Upper lobe of right lung (tissue), 1 donor: ENCODE results near the gene LARGE1. TPM values are rescaled to one million over a fixed set of nuclear protein-coding genes. Genes with fewer than 3 reads are reported as not detected.

ENCODE experiments used
- ATAC-seq: fragments of 200-7000 bp; cut with Tn5 transposase; one replicate; pipeline ENCODE4 v1.9.1; 2020; ENCODE audit warnings: mild to moderate bottlenecking, moderate library complexity
- DNase-seq: peaks from one replicate; pipeline ENCODE4 v3.0.0-alpha.2; 2020
- H3K27ac ChIP-seq: fragments of 200-600 bp; one replicate; pipeline ENCODE4 v1.8.0; 2022
- H3K27me3 ChIP-seq: fragments of 200-600 bp; one replicate; pipeline ENCODE4 v1.8.0; 2022; ENCODE audit warnings: mild to moderate bottlenecking
- H3K36me3 ChIP-seq: fragments of 200-600 bp; one replicate; pipeline ENCODE4 v1.8.0; 2022
- H3K4me1 ChIP-seq: fragments of 200-600 bp; one replicate; pipeline ENCODE4 v1.8.0; 2022
- H3K4me3 ChIP-seq: fragments of 200-600 bp; one replicate; pipeline ENCODE4 v1.8.0; 2022; ENCODE audit warnings: mild to moderate bottlenecking
- H3K9me3 ChIP-seq: fragments of 200-600 bp; one replicate; pipeline ENCODE4 v1.8.0; 2022
- intact Hi-C: fragments of 100-400 bp; cut with DNase I; formaldehyde crosslinking; loops from one replicate; pipeline ENCODE4 v1.11.0; 2022
- total RNA-seq: library from RNA; stranded (reverse); fragmentation: NEBNext Ultra II Directional; extraction: Animal tissue kit (Norgen Biotek cat#: 25700); gene quantifications from one replicate; pipeline ENCODE4 v1.2.1, GENCODE V29; 2021
- TF ChIP-seq, protein P1 (sequence below): fragments of 200-600 bp; IDR thresholded peaks from one replicate; pipeline ENCODE4 v1.8.0; 2022; ENCODE audit warnings: antibody characterized with exemption
- donor health status: DM: no; HTN: yes; CAD: no; lungs with severe emphysema.

LARGE1 gene
- total RNA-seq, 1 donor from 2014 or later, result 33.5 TPM

- no peaks in the 10 kb centered on the region for H3K27me3 ChIP-seq
- H3K4me1 ChIP-seq, result peaks cover 18% of the 10 kb centered on the region
- DNase-seq (no peak), ATAC-seq (no peak)
- H3K9me3 ChIP-seq, result no peaks in the 10 kb centered on the region
- H3K27ac ChIP-seq, result no peak overlapping the region
- intact Hi-C loops, result no loop called here
- TF ChIP-seq, protein P1, sequence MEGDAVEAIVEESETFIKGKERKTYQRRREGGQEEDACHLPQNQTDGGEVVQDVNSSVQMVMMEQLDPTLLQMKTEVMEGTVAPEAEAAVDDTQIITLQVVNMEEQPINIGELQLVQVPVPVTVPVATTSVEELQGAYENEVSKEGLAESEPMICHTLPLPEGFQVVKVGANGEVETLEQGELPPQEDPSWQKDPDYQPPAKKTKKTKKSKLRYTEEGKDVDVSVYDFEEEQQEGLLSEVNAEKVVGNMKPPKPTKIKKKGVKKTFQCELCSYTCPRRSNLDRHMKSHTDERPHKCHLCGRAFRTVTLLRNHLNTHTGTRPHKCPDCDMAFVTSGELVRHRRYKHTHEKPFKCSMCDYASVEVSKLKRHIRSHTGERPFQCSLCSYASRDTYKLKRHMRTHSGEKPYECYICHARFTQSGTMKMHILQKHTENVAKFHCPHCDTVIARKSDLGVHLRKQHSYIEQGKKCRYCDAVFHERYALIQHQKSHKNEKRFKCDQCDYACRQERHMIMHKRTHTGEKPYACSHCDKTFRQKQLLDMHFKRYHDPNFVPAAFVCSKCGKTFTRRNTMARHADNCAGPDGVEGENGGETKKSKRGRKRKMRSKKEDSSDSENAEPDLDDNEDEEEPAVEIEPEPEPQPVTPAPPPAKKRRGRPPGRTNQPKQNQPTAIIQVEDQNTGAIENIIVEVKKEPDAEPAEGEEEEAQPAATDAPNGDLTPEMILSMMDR, result no peak
- no peak overlapping the region for H3K4me3 ChIP-seq
- H3K36me3 ChIP-seq, result no peaks in the 10 kb centered on the region
Measured at GRCh38 chr22:33786149-33786548, 134.1 kb downstream of the LARGE1 start.

DNA sequence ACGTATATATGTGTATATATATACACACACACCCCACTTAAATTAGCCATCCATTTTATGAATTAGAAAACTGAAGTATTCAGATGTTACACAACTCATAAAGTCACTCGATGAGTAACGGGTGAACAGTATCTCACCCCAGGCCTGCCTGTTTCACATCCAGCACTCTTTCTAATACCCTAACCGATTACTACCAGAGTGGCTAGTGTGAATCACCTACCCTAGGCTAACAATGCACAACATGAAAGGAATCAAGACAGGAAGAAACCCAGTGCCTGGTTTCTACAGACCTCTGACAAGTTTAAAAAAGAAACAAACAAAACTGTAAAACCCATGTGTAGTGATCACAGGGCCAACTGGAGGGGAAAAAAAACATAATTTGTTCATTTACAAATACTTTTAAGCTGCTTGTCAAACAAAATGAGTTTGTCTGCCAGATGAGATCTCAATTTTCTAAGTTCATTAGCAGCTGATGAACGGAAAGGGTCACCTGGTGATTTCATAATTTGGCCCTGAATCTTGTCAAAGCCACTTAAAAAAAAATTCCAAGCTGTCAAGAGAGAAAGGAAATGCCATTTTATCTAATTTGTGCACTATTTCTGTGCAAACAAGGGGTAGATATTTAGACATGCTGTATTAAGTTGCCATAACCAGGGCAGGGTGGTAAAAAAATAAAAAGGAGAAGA is 134.8 kb downstream of the LARGE1 start:
- Histone ChIP-seq H3K27me3 (no peaks in the 10 kb centered on the region), H3K27ac (no peak overlapping the region), H3K4me1 (peaks cover 18% of the 10 kb centered on the region), H3K36me3 (no peaks in the 10 kb centered on the region), H3K9me3 (no peaks in the 10 kb centered on the region), H3K4me3 (no peak overlapping the region)
- intact Hi-C loops, result no loop called here
- no peak for DNase-seq
- TF ChIP-seq, protein P1, result no peak
- peak; percentile 36 for ATAC-seq

DNA sequence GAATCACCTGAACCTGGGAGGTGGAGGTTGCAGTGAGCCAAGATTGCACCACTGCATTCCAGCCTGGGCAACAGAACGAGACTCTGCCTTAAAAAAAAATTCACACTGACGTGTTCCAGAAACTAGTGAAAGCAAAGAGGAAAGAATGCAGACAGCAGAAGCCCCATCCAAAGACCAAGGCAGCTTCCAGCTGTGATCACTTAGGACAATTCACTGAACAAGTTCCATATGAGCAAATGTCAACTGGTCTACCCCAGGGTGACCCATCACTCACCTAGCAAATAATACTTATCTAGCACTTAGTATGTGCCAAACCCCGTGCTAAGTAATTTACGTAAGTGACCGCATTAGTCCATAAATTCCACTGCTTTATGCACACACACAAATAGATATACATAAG is 138.9 kb downstream of the LARGE1 start:
- Histone ChIP-seq H3K4me3 (no peak overlapping the region), H3K27me3 (no peaks in the 10 kb centered on the region), H3K4me1 (peaks cover 17% of the 10 kb centered on the region), H3K36me3 (no peaks in the 10 kb centered on the region), H3K9me3 (no peaks in the 10 kb centered on the region), H3K27ac (no peak overlapping the region)
- DNase-seq (no peak), ATAC-seq (peak; percentile 37)
- intact Hi-C loops, result no loop called here
- TF ChIP-seq, protein P1, result no peak

- H3K4me1 ChIP-seq, result peaks cover 10% of the 10 kb centered on the region
- ATAC-seq (no peak), DNase-seq (no peak)
- intact Hi-C loops, result no loop called here
- no peak overlapping the region for H3K4me3 ChIP-seq
- TF ChIP-seq, protein P1, result no peak
- H3K36me3 ChIP-seq, result no peaks in the 10 kb centered on the region
- H3K27me3 ChIP-seq, result no peaks in the 10 kb centered on the region
- H3K27ac ChIP-seq, result no peak overlapping the region
- no peaks in the 10 kb centered on the region for H3K9me3 ChIP-seq
Measured at GRCh38 chr22:33780531-33781136, 139.6 kb downstream of the LARGE1 start.

DNA sequence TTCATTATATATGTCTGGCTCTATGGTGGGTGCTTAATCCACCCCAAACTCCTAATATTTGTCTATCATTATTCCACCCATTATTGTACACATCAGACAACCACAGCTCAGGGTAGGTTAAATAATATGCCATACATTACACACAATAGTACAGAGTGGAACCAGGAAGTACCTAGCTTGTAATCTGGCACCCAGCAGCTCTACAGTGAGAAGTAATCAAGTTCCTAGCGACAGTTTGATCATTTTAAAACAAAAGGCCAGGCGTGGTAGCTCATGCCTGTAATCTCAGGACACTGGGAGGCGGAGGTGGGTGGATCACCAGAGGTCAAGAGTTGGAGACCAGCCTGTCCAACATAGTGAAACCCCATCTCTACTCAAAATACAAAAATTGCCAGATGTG is 141.0 kb downstream of the LARGE1 start:
- no peak for DNase-seq
- TF ChIP-seq, protein P1, result no peak
- intact Hi-C loops, result no loop called here
- Histone ChIP-seq H3K4me1 (peaks cover 4% of the 10 kb centered on the region), H3K9me3 (no peaks in the 10 kb centered on the region), H3K4me3 (no peak overlapping the region), H3K36me3 (no peaks in the 10 kb centered on the region), H3K27me3 (no peaks in the 10 kb centered on the region), H3K27ac (no peak overlapping the region)
- ATAC-seq, result no peak
